ENCODE results near the gene KIAA0513. TPM values are rescaled to one million over a fixed set of nuclear protein-coding genes. Genes with fewer than 3 reads are reported as not detected.

The KIAA0513 gene
- total RNA-seq, 1 donor from 2014 or later = 10.3 TPM

- H3K27me3 Mint-ChIP-seq (ENCODE audit: low read depth) = no peaks in the 10 kb centered on the region
- no peak for TF ChIP-seq CTCF (conservative IDR thresholded peaks at IDR 0.05)
- no peak overlapping the region for H3K27ac Mint-ChIP-seq (ENCODE audit: unreplicated experiment)
- H3K9me3 Mint-ChIP-seq = no peaks in the 10 kb centered on the region
- H3K36me3 Mint-ChIP-seq (ENCODE audit: low read depth) = peaks cover 24% of the 10 kb centered on the region
- peaks cover 14% of the 10 kb centered on the region for H3K4me1 Mint-ChIP-seq
- H3K4me3 Mint-ChIP-seq = no peak overlapping the region
- DNase-seq (ENCODE audit: low read depth, low spot score) = no peak
Measured at GRCh38 chr16:84986879-84987278, 40.7 kb upstream of the KIAA0513 start.

- H3K9me3 Mint-ChIP-seq = no peaks in the 10 kb centered on the region
- H3K27me3 Mint-ChIP-seq (ENCODE audit: low read depth) = no peaks in the 10 kb centered on the region
- TF ChIP-seq CTCF (conservative IDR thresholded peaks at IDR 0.05) = no peak
- peaks cover 17% of the 10 kb centered on the region for H3K36me3 Mint-ChIP-seq (ENCODE audit: low read depth)
- no peak overlapping the region for H3K27ac Mint-ChIP-seq (ENCODE audit: unreplicated experiment)
- peaks cover 8% of the 10 kb centered on the region for H3K4me1 Mint-ChIP-seq
- H3K4me3 Mint-ChIP-seq = no peak overlapping the region
- no peak for DNase-seq (ENCODE audit: low read depth, low spot score)
Measured at GRCh38 chr16:84988328-84989080, 39.1 kb upstream of the KIAA0513 start.

GRCh38 chr16:84989749-84990620, 37.6 kb upstream of the KIAA0513 start:
- Mint-ChIP-seq H3K27ac (ENCODE audit: unreplicated experiment) (no peak overlapping the region), H3K36me3 (ENCODE audit: low read depth) (peaks cover 19% of the 10 kb centered on the region), H3K27me3 (ENCODE audit: low read depth) (no peaks in the 10 kb centered on the region), H3K4me1 (peaks cover 8% of the 10 kb centered on the region), H3K4me3 (no peak overlapping the region), H3K9me3 (no peaks in the 10 kb centered on the region)
- no peak for TF ChIP-seq CTCF (conservative IDR thresholded peaks at IDR 0.05)
- no peak for DNase-seq (ENCODE audit: low read depth, low spot score)

GRCh38 chr16:84990782-84991181, 36.8 kb upstream of the KIAA0513 start:
- H3K4me3 Mint-ChIP-seq = no peak overlapping the region
- no peaks in the 10 kb centered on the region for H3K27me3 Mint-ChIP-seq (ENCODE audit: low read depth)
- peaks cover 3% of the 10 kb centered on the region for H3K4me1 Mint-ChIP-seq
- no peaks in the 10 kb centered on the region for H3K9me3 Mint-ChIP-seq
- no peak overlapping the region for H3K27ac Mint-ChIP-seq (ENCODE audit: unreplicated experiment)
- DNase-seq (ENCODE audit: low read depth, low spot score) = no peak
- H3K36me3 Mint-ChIP-seq (ENCODE audit: low read depth) = peaks cover 19% of the 10 kb centered on the region
- TF ChIP-seq CTCF (conservative IDR thresholded peaks at IDR 0.05) = no peak

- no peaks in the 10 kb centered on the region for H3K4me1 Mint-ChIP-seq
- no peak overlapping the region for H3K27ac Mint-ChIP-seq (ENCODE audit: unreplicated experiment)
- peaks cover 12% of the 10 kb centered on the region for H3K36me3 Mint-ChIP-seq (ENCODE audit: low read depth)
- TF ChIP-seq CTCF (conservative IDR thresholded peaks at IDR 0.05) = no peak
- DNase-seq (ENCODE audit: low read depth, low spot score) = no peak
- H3K9me3 Mint-ChIP-seq = no peaks in the 10 kb centered on the region
- H3K27me3 Mint-ChIP-seq (ENCODE audit: low read depth) = no peaks in the 10 kb centered on the region
- no peak overlapping the region for H3K4me3 Mint-ChIP-seq
Measured at GRCh38 chr16:84992717-84993075, 34.9 kb upstream of the KIAA0513 start.

Data from neural crest cell (in vitro differentiated cells).